Cardiac muscle cell (in vitro differentiated cells and primary cell): ENCODE data around the gene CBARP. TPM values are rescaled to one million over a fixed set of nuclear protein-coding genes. Genes with fewer than 3 reads are reported as not detected.
A peak's percentile ranks its signal among the peaks of the same experiment; 100 is the strongest.

ENCODE experiments used
- DNase-seq, 2 donors: peaks; one replicate each; pipeline versions ENCODE4 v3.0.0 to v3.0.0-alpha.2; 2010 to 2017; ENCODE audit warnings: low read depth in 1 of 2, low spot score in 1 of 2
- H3K27ac ChIP-seq: fragments of 200-600 bp; sonication (generic); 2 replicates; pipeline ENCODE4 v1.5.1; 2016
- H3K27me3 ChIP-seq: fragments of 200-600 bp; sonication (generic); 2 replicates; pipeline ENCODE4 v1.6.0; 2016; ENCODE audit warnings: control low read depth
- H3K36me3 ChIP-seq: fragments of 200-600 bp; sonication (generic); 2 replicates; pipeline ENCODE4 v1.5.1; 2016; ENCODE audit warnings: control low read depth
- H3K4me1 ChIP-seq: fragments of 200-600 bp; sonication (generic); 2 replicates; pipeline ENCODE4 v1.8.1; 2017; ENCODE audit warnings: low read depth, mild to moderate bottlenecking, mixed run types
- H3K4me3 ChIP-seq: fragments of 200-600 bp; sonication (generic); 2 replicates; pipeline ENCODE4 v1.5.1; 2016; ENCODE audit warnings: mild to moderate bottlenecking
- H3K9me3 ChIP-seq: fragments of 200-600 bp; sonication (generic); 2 replicates; pipeline ENCODE4 v1.5.1; 2017; ENCODE audit warnings: low read depth, mild to moderate bottlenecking, control low read depth
- polyA plus RNA-seq: library from polyadenylated mRNA; unstranded; fragments of >200 nt; fragmentation: Nextera tagmentation; extraction: Ambion mirVana; gene quantifications from 2 replicates; pipeline ENCODE4 v1.2.1, GENCODE V29; 2016
- total RNA-seq: library from RNA; depleted of rRNA; stranded (reverse); fragments of >200 nt; gene quantifications from 2 replicates; pipeline ENCODE4 v1.2.3, GENCODE V29; 2016
- TF ChIP-seq, protein P1 (sequence below): IDR thresholded peaks from 2 replicates; pipeline ENCODE4 v1.5.1; 2012; ENCODE audit warnings: low read depth, mild to moderate bottlenecking, low read length

CBARP gene
- total and polyA plus RNA-seq, 2 experiments from 2014 or later = 22.1 to 29.1 TPM

DNA sequence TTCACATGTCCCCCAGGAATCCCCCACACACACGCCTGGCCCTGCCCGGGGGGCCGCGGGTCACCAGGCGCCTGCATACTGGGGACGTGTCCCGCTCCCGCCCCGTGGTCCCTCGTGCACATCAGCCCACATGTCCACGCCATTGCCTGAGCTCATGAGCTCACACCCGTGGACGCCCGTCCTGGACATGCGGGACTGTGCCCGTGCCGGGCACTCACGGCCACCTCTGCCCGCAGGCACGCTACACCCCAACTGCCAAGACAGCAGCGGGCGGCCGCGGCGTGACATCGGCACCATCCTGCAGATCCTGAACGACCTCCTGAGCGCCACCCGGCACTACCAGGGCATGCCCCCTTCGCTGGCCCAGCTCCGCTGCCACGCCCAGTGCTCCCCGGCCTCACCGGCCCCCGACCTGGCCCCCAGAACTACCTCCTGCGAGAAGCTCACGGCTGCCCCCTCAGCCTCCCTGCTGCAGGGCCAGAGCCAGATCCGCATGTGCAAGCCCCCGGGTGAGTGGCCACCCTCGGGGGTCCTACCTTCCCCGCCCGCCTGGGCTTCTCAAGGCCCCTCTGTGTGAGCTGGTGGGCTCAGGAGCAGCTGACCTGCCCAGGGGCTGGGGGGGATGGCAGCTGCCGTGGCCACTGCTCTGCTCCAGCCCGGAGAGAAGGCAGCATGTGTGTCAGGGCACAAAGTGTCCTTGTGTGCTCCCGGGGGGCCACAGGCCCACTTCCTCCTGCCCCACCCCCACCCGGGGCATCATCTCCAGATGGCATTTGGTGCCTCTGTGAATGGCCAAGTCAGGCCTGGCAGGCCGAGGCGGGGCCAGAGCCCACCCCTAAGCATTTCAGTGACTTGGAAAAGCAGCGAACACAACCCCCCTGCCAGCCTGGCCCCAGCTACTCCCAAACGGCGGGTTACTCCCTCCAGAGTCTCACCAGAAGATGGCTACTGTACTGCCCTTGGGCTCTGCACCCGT lies 17.7 kb upstream of the CBARP start:
- H3K27me3 ChIP-seq = no peaks in the 10 kb centered on the region
- H3K9me3 ChIP-seq = no peaks in the 10 kb centered on the region
- TF ChIP-seq, protein P1, sequence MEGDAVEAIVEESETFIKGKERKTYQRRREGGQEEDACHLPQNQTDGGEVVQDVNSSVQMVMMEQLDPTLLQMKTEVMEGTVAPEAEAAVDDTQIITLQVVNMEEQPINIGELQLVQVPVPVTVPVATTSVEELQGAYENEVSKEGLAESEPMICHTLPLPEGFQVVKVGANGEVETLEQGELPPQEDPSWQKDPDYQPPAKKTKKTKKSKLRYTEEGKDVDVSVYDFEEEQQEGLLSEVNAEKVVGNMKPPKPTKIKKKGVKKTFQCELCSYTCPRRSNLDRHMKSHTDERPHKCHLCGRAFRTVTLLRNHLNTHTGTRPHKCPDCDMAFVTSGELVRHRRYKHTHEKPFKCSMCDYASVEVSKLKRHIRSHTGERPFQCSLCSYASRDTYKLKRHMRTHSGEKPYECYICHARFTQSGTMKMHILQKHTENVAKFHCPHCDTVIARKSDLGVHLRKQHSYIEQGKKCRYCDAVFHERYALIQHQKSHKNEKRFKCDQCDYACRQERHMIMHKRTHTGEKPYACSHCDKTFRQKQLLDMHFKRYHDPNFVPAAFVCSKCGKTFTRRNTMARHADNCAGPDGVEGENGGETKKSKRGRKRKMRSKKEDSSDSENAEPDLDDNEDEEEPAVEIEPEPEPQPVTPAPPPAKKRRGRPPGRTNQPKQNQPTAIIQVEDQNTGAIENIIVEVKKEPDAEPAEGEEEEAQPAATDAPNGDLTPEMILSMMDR = no peak
- H3K4me3 ChIP-seq = no peak overlapping the region
- peaks cover 14% of the 10 kb centered on the region for H3K4me1 ChIP-seq
- peaks cover 44% of the 10 kb centered on the region for H3K36me3 ChIP-seq
- H3K27ac ChIP-seq = peak overlapping the region; percentile 31
- no peak for DNase-seq

DNA sequence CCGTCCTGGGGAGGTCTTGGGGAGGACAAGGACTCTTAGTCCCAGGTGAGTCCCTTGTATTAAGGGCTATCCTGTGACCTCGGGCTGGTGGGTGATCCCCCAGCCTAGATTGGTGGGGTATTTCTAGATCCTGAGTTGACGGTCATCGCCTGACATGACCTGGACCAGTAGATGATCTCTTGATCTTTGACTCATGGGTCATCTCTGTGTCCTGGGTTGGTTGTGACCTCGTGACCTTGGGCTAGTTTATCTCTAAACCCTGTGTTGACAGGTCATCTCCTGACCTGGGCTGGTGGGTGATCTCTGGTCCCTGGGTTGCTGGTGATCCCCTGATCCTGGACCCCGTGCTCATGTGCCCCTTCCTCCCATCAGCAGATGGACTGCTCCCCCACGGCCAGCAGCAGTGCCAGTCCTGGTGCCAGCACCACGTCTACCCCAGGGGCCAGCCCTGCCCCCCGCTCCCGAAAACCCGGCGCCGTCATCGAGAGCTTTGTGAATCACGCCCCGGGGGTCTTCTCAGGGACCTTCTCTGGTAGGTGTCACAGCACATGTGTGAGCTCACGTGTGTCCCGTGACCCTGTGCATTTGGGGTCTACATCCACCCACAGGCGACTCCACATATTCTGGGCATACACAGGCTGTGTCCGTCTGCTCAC lies 16.9 kb upstream of the CBARP start:
- TF ChIP-seq, protein P1 = no peak
- H3K4me3 ChIP-seq = no peak overlapping the region
- peaks cover 44% of the 10 kb centered on the region for H3K36me3 ChIP-seq
- H3K4me1 ChIP-seq = peaks cover 11% of the 10 kb centered on the region
- no peaks in the 10 kb centered on the region for H3K9me3 ChIP-seq
- peak overlapping the region; percentile 28 for H3K27ac ChIP-seq
- no peaks in the 10 kb centered on the region for H3K27me3 ChIP-seq
- DNase-seq = no peak

DNA sequence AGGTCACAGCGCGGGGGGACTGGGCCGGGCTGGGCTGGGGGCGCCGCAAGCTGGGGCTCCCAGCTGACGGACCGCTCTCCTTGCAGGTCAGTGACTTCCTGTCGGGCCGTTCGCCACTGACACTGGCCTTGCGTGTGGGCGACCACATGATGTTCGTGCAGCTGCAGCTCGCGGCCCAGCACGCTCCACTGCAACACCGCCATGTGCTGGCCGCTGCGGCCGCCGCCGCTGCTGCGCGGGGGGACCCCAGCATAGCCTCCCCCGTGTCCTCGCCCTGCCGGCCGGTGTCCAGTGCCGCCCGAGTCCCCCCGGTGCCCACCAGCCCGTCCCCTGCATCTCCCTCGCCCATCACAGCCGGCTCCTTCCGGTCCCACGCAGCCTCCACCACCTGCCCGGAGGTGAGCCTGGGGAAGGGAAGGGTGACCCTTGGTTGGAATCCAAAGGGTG lies 16.3 kb upstream of the CBARP start:
- no peak overlapping the region for H3K4me3 ChIP-seq
- no peak for DNase-seq
- H3K27ac ChIP-seq = peak overlapping the region; percentile 91
- H3K36me3 ChIP-seq = peaks cover 44% of the 10 kb centered on the region
- no peaks in the 10 kb centered on the region for H3K27me3 ChIP-seq
- no peaks in the 10 kb centered on the region for H3K9me3 ChIP-seq
- TF ChIP-seq, protein P1 = no peak
- H3K4me1 ChIP-seq = peaks cover 11% of the 10 kb centered on the region

DNA sequence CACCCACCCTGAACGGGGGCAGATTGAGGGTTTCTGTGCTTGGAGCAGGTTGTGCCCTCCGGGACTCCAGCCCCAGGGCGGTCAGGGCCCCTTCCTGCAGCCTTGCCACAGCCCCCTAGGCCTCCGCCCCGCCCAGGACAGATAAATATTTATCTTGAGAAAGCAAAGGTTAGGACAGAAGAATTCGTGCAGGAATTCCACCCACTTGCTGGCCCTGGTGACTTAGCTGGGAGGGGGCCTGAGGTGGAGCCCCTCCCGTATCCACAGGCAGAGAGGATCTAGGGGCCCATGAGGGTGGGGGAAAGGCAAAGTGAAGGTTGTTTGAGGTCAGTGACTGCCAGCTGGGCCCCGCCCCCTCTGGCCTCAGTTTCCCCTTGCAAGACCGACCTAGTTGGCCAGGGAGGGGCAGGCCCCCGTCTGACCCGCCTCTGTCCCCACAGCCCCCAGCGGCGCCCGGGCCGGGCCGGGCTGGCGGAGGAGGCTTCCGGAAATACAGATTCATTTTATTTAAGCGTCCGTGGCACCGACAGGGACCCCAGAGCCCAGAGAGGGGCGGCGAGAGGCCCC lies 15.8 kb upstream of the CBARP start:
- peaks cover 11% of the 10 kb centered on the region for H3K4me1 ChIP-seq
- H3K4me3 ChIP-seq = no peak overlapping the region
- peak overlapping the region; percentile 91 for H3K27ac ChIP-seq
- H3K9me3 ChIP-seq = no peaks in the 10 kb centered on the region
- H3K27me3 ChIP-seq = no peaks in the 10 kb centered on the region
- TF ChIP-seq, protein P1 = no peak
- DNase-seq = no peak
- peaks cover 44% of the 10 kb centered on the region for H3K36me3 ChIP-seq

DNA sequence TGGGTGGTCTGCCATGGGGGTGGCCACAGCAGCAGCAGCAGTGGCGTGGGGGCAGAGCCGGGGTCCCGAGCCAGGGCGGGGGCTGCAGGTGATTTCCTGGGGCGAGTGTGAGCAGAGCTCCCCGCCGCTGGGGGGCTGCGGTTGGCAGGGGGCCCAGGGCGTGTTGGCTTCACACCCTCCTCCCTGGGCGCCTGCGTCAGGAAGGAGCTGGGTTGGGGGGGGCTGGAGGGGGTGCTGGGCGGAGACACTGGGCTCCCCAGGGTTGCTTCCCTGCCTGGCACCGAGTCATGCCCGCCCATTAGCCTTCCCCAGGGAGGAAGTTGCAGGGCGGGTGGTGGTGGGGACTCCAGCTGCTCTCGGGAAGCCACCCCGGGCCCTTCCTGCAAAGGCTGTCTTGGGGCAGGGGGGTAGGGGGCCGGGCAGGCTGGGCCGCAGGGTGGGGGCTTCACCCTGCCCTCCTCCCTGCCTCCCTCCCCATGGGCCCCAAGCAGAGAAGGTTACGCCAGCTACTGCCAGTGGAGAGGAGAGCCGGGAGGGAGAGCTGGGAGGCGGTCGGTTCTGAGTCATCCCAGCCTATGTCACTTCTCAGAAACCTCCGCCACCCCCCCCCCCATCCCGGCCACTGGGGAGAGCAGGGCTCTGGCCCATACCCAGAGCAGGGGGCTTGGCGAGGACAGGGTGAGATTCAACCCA lies 15.2 kb upstream of the CBARP start:
- H3K4me1 ChIP-seq = peaks cover 11% of the 10 kb centered on the region
- DNase-seq = peak in 1 of 2 donors; percentile 99
- peaks cover 41% of the 10 kb centered on the region for H3K36me3 ChIP-seq
- peak overlapping the region; percentile 91 for H3K27ac ChIP-seq
- H3K4me3 ChIP-seq = peak overlapping the region; percentile 92
- no peaks in the 10 kb centered on the region for H3K27me3 ChIP-seq
- TF ChIP-seq, protein P1 = no peak
- H3K9me3 ChIP-seq = no peaks in the 10 kb centered on the region
